Measurements from ENCODE around the gene DMAP1. TPM values are rescaled to one million over a fixed set of nuclear protein-coding genes. Genes with fewer than 3 reads are reported as not detected.

The DMAP1 gene
- total RNA-seq, 1 experiment from 2014 or later = 27.8 TPM

- Histone ChIP-seq H3K9ac (ENCODE audit: low read length) (no peak overlapping the region), H2AFZ (ENCODE audit: low read depth, low read length, poor library complexity, severe bottlenecking) (no peak overlapping the region), H3K27ac (ENCODE audit: low read depth, low read length) (no peak overlapping the region), H3K4me2 (ENCODE audit: low read length) (no peak overlapping the region), H3K79me2 (ENCODE audit: insufficient read depth, low read length) (no peaks in the 10 kb centered on the region), H4K20me1 (ENCODE audit: insufficient read depth) (no peaks in the 10 kb centered on the region), H3K4me1 (ENCODE audit: control insufficient read depth in 1 of 2, insufficient read depth in 2 of 2, low read length in 2 of 2) (no peaks in the 10 kb centered on the region), H3K9me3 (ENCODE audit: control insufficient read depth in 1 of 2, insufficient read depth in 1 of 2, low read depth in 1 of 2, low read length in 2 of 2) (no peaks in the 10 kb centered on the region), H3K4me3 (replicated peaks in 1 of 2; ENCODE audit: low read depth in 1 of 2, low read length in 2 of 2) (no peak overlapping the region), H3K27me3 (ENCODE audit: insufficient read depth, low read length) (no peaks in the 10 kb centered on the region), H3K9me2 (ENCODE audit: insufficient read depth) (no peaks in the 10 kb centered on the region), H3K36me3 (ENCODE audit: control insufficient read depth in 1 of 2, insufficient read depth in 2 of 2, low read length in 2 of 2) (no peaks in the 10 kb centered on the region)
- intact Hi-C loops (cut with micrococcal nuclease) = no loop called here
- CTCF ChIA-PET = interaction anchor here (0.8 kb wide), 1 partner anchor 29 kb away, joined by 3 read pairs; no protein-coding TSS in a partner anchor
- RAD21 ChIA-PET (ENCODE audit: low non-redundant PET in 1 of 2, low total read pairs in 2 of 2, uncharacterized antibody in 2 of 2, unreplicated experiment in 2 of 2) = no interaction called here
- POLR2A ChIA-PET = no interaction called here
- ATAC-seq (no peak), DNase-seq (ENCODE audit: low read depth, low spot score) (no peak)
- TF ChIP-seq TCF7L2 (IDR thresholded peaks at IDR 0.05; ENCODE audit: borderline replicate concordance, extremely low read depth, insufficient read depth, insufficient read length) = no peak
- TF ChIP-seq, protein P1, sequence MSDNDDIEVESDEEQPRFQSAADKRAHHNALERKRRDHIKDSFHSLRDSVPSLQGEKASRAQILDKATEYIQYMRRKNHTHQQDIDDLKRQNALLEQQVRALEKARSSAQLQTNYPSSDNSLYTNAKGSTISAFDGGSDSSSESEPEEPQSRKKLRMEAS (IDR thresholded peaks at IDR 0.05) = no peak
- no peak for TF ChIP-seq SIN3A (IDR thresholded peaks at IDR 0.05; ENCODE audit: low read depth)
- no peak for TF ChIP-seq EZH2 (IDR thresholded peaks at IDR 0.05)
- no peak for TF ChIP-seq FOSL1 (IDR thresholded peaks at IDR 0.05; ENCODE audit: low read depth)
- TF ChIP-seq JUND (IDR thresholded peaks at IDR 0.05) = no peak
- TF ChIP-seq, protein P2, sequence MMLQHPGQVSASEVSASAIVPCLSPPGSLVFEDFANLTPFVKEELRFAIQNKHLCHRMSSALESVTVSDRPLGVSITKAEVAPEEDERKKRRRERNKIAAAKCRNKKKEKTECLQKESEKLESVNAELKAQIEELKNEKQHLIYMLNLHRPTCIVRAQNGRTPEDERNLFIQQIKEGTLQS (IDR thresholded peaks at IDR 0.05) = no peak
- no peak for TF ChIP-seq ZBTB33 (IDR thresholded peaks at IDR 0.05; ENCODE audit: extremely low read depth, insufficient replicate concordance, low read length)
- no peak for TF ChIP-seq EZH2phosphoT487 (IDR thresholded peaks at IDR 0.05; ENCODE audit: borderline replicate concordance)
- BruUV-seq (replicated peaks) = no TSS peak
These were observed 54.2 kb downstream of the DMAP1 start for GRCh38 chr1:44267438-44267837.

Measured in HCT116 (cell line).